Gastrocnemius medialis (tissue), 4 donors: ENCODE measurements around the gene AURKAIP1. TPM values are rescaled to one million over a fixed set of nuclear protein-coding genes. Genes with fewer than 3 reads are reported as not detected.
A peak's percentile ranks its signal among the peaks of the same experiment; 100 is the strongest.

ENCODE experiments used
- ATAC-seq, 2 donors: fragments of 150-250 bp; one replicate each; pipeline ENCODE4 v1.9.1; 2016
- DNase-seq, 2 donors: peaks; one replicate each; pipeline ENCODE4 v3.0.0-alpha.2; 2019
- H3K27ac ChIP-seq, 4 donors: fragments of 200-600 bp; sonication (generic); 1 replicate in 1 of 4; 2 replicates in 3 of 4; pipeline ENCODE4 v1.5.1; 2016 to 2018; ENCODE audit warnings: mild to moderate bottlenecking in 2 of 4, moderate library complexity in 1 of 4
- H3K27me3 ChIP-seq, 3 donors: fragments of 200-600 bp; sonication (generic) in 2 of 3; 1 replicate in 1 of 3; 2 replicates in 2 of 3; pipeline versions ENCODE4 v1.5.1 to v1.6.0; 2016 to 2019; ENCODE audit warnings: mild to moderate bottlenecking in 1 of 3, moderate library complexity in 1 of 3
- H3K36me3 ChIP-seq, 2 donors: fragments of 200-600 bp; sonication (generic) in 1 of 2; one replicate each; pipeline ENCODE4 v1.5.1; 2017 to 2018
- H3K4me1 ChIP-seq, 2 donors: fragments of 200-600 bp; sonication (generic) in 1 of 2; one replicate each; pipeline ENCODE4 v1.5.1; 2016 to 2017; ENCODE audit warnings: mild to moderate bottlenecking in 2 of 2
- H3K4me3 ChIP-seq, 4 donors: fragments of 200-600 bp; sonication (generic) in 3 of 4; 1 replicate in 1 of 4; 2 replicates in 3 of 4; pipeline ENCODE4 v1.5.1; 2016 to 2019; ENCODE audit warnings: mild to moderate bottlenecking in 2 of 4
- H3K9me3 ChIP-seq, 3 donors: fragments of 200-600 bp; sonication (generic) in 2 of 3; 1 replicate in 1 of 3; 2 replicates in 2 of 3; pipeline ENCODE4 v1.5.1; 2016 to 2019
- CTCF ChIP-seq, 5 experiments: fragments of 450-650 bp in 3 of 5; fragments of 200-600 bp in 2 of 5; sonication (generic) in 2 of 5; IDR thresholded peaks in 4 of 5; conservative IDR thresholded peaks in 1 of 5; 1 replicate in 4 of 5; 2 replicates in 1 of 5; pipeline ENCODE4 v1.5.1; 2016 to 2019; ENCODE audit warnings: antibody characterized with exemption in 5 of 5, mild to moderate bottlenecking in 3 of 5, moderate library complexity in 3 of 5
- POLR2A ChIP-seq, 2 donors: fragments of 450-650 bp; IDR thresholded peaks; one replicate each; pipeline ENCODE4 v1.6.1; 2017; ENCODE audit warnings: antibody characterized with exemption in 2 of 2, mild to moderate bottlenecking in 2 of 2, moderate library complexity in 2 of 2
- in situ Hi-C, 4 donors: fragments of 200-750 bp; cut with MboI; loops; one replicate each; pipeline versions ENCODE4 v1.15.0 to v1.8.0; 2017; ENCODE audit warnings: low sequenced_read_pairs in 4 of 4
- intact Hi-C: fragments of 100-400 bp; cut with DNase I; formaldehyde crosslinking; loops from one replicate; pipeline ENCODE4 v1.15.1; 2023; ENCODE audit warnings: low total_unique reads
- total RNA-seq, 4 donors: library from RNA; depleted of rRNA; stranded (reverse); fragments of >200 nt; gene quantifications; one replicate each; pipeline versions ENCODE4 v1.1.0 to v1.2.3, GENCODE V29; 2016

Gene AURKAIP1
- total RNA-seq, 4 donors from 2014 or later: 165 to 450 (median 234) TPM

GRCh38 chr1:1377540-1378205 is 2.7 kb upstream of the AURKAIP1 start:
- H3K4me1 ChIP-seq: peaks cover 19 to 33% of the 10 kb centered on the region in 2 donors
- H3K27ac ChIP-seq: no peak overlapping the region
- H3K27me3 ChIP-seq: no peaks in the 10 kb centered on the region
- H3K36me3 ChIP-seq: peaks cover 0 to 11% of the 10 kb centered on the region in 2 donors
- TF ChIP-seq CTCF (IDR thresholded peaks at IDR 0.05 in 4 of 5, conservative IDR thresholded peaks at IDR 0.05 in 1 of 5) (no peak), POLR2A (IDR thresholded peaks at IDR 0.05) (no peak)
- H3K4me3 ChIP-seq: no peak overlapping the region
- intact Hi-C loops: loop anchor here (5.0 to 10.0 kb wide), 2 partner anchors 105 to 127 kb away; partner anchors contain the start of gene UBE2J2
- no peak for DNase-seq
- no peak for ATAC-seq
- in situ Hi-C loops: no loop called here
- no peaks in the 10 kb centered on the region for H3K9me3 ChIP-seq

GRCh38 chr1:1376551-1377226 is 1.7 kb upstream of the AURKAIP1 start:
- TF ChIP-seq CTCF (IDR thresholded peaks at IDR 0.05 in 4 of 5, conservative IDR thresholded peaks at IDR 0.05 in 1 of 5) (no peak), POLR2A (IDR thresholded peaks at IDR 0.05) (no peak)
- peaks cover 0 to 11% of the 10 kb centered on the region in 2 donors for H3K36me3 ChIP-seq
- peak overlapping the region in 1 of 4 donors; percentile 96 for H3K27ac ChIP-seq
- H3K4me1 ChIP-seq: peaks cover 26 to 36% of the 10 kb centered on the region in 2 donors
- in situ Hi-C loops (no loop called here), intact Hi-C loops (loop anchor here (5.0 to 10.0 kb wide), 2 partner anchors 104 to 128 kb away; partner anchors contain the start of gene UBE2J2)
- H3K27me3 ChIP-seq: no peaks in the 10 kb centered on the region
- H3K9me3 ChIP-seq: no peaks in the 10 kb centered on the region
- no peak for ATAC-seq
- no peak for DNase-seq
- H3K4me3 ChIP-seq: no peak overlapping the region

- intact Hi-C loops (loop anchor here (10.0 kb wide), 1 partner anchor 130 kb away; no protein-coding TSS in a partner anchor), in situ Hi-C loops (no loop called here)
- peak overlapping the region; percentile 83 to 96 (median 94) for H3K27ac ChIP-seq
- DNase-seq: peak in 1 of 2 donors; percentile 37
- peaks cover 0 to 11% of the 10 kb centered on the region in 2 donors for H3K36me3 ChIP-seq
- peaks cover 28 to 38% of the 10 kb centered on the region in 2 donors for H3K4me1 ChIP-seq
- ATAC-seq: peak in 1 of 2 donors; percentile 6
- H3K27me3 ChIP-seq: no peaks in the 10 kb centered on the region
- H3K9me3 ChIP-seq: no peaks in the 10 kb centered on the region
- no peak for TF ChIP-seq CTCF (IDR thresholded peaks at IDR 0.05 in 4 of 5, conservative IDR thresholded peaks at IDR 0.05 in 1 of 5)
- H3K4me3 ChIP-seq: peak overlapping the region; percentile 80 to 95 (median 94)
Measured at GRCh38 chr1:1374589-1374928, 448 bp downstream of the AURKAIP1 start.

GRCh38 chr1:1373815-1374588 is 1.0 kb downstream of the AURKAIP1 start:
- no peaks in the 10 kb centered on the region for H3K9me3 ChIP-seq
- in situ Hi-C loops (no loop called here), intact Hi-C loops (loop anchor here (10.0 kb wide), 1 partner anchor 131 kb away; no protein-coding TSS in a partner anchor)
- DNase-seq (no peak), ATAC-seq (no peak)
- TF ChIP-seq CTCF (IDR thresholded peaks at IDR 0.05 in 4 of 5, conservative IDR thresholded peaks at IDR 0.05 in 1 of 5) (no peak), POLR2A (IDR thresholded peaks at IDR 0.05) (no peak)
- peak overlapping the region; percentile 80 to 95 (median 94) for H3K4me3 ChIP-seq
- H3K27ac ChIP-seq: peak overlapping the region; percentile 83 to 96 (median 94)
- H3K36me3 ChIP-seq: peaks cover 0 to 11% of the 10 kb centered on the region in 2 donors
- peaks cover 28 to 38% of the 10 kb centered on the region in 2 donors for H3K4me1 ChIP-seq
- H3K27me3 ChIP-seq: no peaks in the 10 kb centered on the region
